Kidney (tissue), 14 donors: ENCODE measurements around the gene CNTF. TPM values are rescaled to one million over a fixed set of nuclear protein-coding genes. Genes with fewer than 3 reads are reported as not detected.

Experiments
- DNase-seq, 5 donors: peaks; one replicate each; pipeline ENCODE4 v3.0.0-alpha.2; 2013 to 2020
- FAIRE-seq: peaks from 2 replicates; lab custom pipeline; 2012; peaks lifted over from hg19 to GRCh38; lab: Jason Lieb, UNC
- H3K27ac ChIP-seq, 2 donors: one replicate each; pipeline ENCODE4 v1.7.0; 2013; ENCODE audit warnings: low read depth in 2 of 2, low read length in 2 of 2, inconsistent platforms in 1 of 2
- H3K27me3 ChIP-seq: one replicate; pipeline ENCODE4 v1.7.1; 2013; ENCODE audit warnings: low read length, inconsistent platforms; ENCODE audit not compliant: control insufficient read depth, insufficient read depth
- H3K36me3 ChIP-seq, 3 donors: one replicate each; pipeline versions ENCODE4 v1.7.0 to v1.7.1; 2013; ENCODE audit warnings: low read length in 3 of 3, control low read depth in 1 of 3, inconsistent platforms in 1 of 3; ENCODE audit not compliant: insufficient read depth in 3 of 3, control insufficient read depth in 2 of 3
- H3K4me1 ChIP-seq, 3 donors: one replicate each; pipeline versions ENCODE4 v1.7.0 to v1.7.1; 2013; ENCODE audit warnings: low read length in 3 of 3, inconsistent platforms in 1 of 3, low read depth in 1 of 3; ENCODE audit not compliant: control insufficient read depth in 2 of 3, insufficient read depth in 2 of 3
- H3K4me3 ChIP-seq, 3 donors: one replicate each; pipeline versions ENCODE4 v1.7.0 to v1.8.1; 2013; ENCODE audit warnings: low read length in 3 of 3, control low read depth in 1 of 3, inconsistent platforms in 1 of 3
- H3K9ac ChIP-seq, 3 donors: one replicate each; pipeline versions ENCODE4 v1.7.0 to v1.7.1; 2013; ENCODE audit warnings: low read length in 3 of 3, control low read depth in 1 of 3, inconsistent platforms in 1 of 3
- H3K9me3 ChIP-seq, 3 donors: one replicate each; pipeline versions ENCODE4 v1.7.0 to v1.7.1; 2013; ENCODE audit warnings: low read length in 3 of 3, control low read depth in 1 of 3, inconsistent platforms in 1 of 3; ENCODE audit not compliant: control insufficient read depth in 2 of 3, insufficient read depth in 1 of 3
- intact Hi-C: fragments of 100-400 bp; cut with DNase I; formaldehyde crosslinking; loops from one replicate; pipeline ENCODE4 v1.11.1; 2022
- polyA plus RNA-seq: library from polyadenylated mRNA; stranded (reverse); fragments of 350-450 nt; fragmentation: Illumina TruSeq; extraction: RNeasy Lipid Tissue Mini Kit (QIAGEN cat#74804); gene quantifications from one replicate; pipeline ENCODE4 v1.2.3, GENCODE V29; 2014; ENCODE audit warnings: low read depth, low replicate concordance; ENCODE audit not compliant: insufficient read depth
- total RNA-seq: library from RNA; stranded (reverse); fragmentation: NEBNext Ultra II Directional; extraction: Animal tissue kit (Norgen Biotek cat#: 25700); gene quantifications from one replicate; pipeline ENCODE4 v1.2.1, GENCODE V29; 2021
- TF ChIP-seq, protein P1 (sequence below): IDR thresholded peaks from 3 replicates; pipeline ENCODE4 v1.5.1; 2012; ENCODE audit warnings: mild to moderate bottlenecking, moderate library complexity, borderline replicate concordance; ENCODE audit not compliant: insufficient read depth; ENCODE audit errors: extremely low read depth
- donor health status: control.
- donor health status: control.
- donor health status: control.
- donor health status: control.
- donor health status: control.
- donor health status: DM: yes; HTN: yes; CAD: no.
- donor health status: Normal renal cell carcinoma (clear cell type).

Gene CNTF
- total and polyA plus RNA-seq, 2 donors from 2014 or later, result 0.41 to 1.2 TPM

DNA sequence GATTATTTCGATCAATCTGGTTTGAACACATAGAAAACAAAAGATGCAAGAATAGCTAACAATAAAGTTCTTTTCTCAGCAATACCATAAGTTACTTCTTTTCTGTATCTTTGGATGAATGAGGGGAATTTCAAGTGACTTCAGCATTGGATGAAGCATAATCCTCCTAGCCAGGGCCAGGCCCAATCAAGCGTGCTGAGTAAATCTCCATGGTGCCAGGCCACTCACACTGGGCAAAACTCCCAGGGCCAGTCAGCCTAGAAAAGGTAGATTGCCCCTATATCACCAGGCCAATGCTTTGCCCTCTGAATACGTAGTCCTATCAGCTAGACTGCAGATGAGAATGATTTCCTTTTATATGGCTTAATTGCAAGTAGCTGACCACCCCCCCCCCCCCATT is 6.0 kb downstream of the CNTF start:
- intact Hi-C loops, result no loop called here
- no peak overlapping the region for H3K4me3 ChIP-seq
- DNase-seq, result no peak
- FAIRE-seq, result no peak
- H3K4me1 ChIP-seq, result peaks cover 0 to 7% (median 2%) of the 10 kb centered on the region in 3 donors
- H3K27me3 ChIP-seq, result no peaks in the 10 kb centered on the region
- H3K9ac ChIP-seq, result no peak overlapping the region
- H3K36me3 ChIP-seq, result peaks cover 7 to 11% (median 9%) of the 10 kb centered on the region in 3 donors
- H3K9me3 ChIP-seq, result no peaks in the 10 kb centered on the region
- no peak overlapping the region for H3K27ac ChIP-seq
- TF ChIP-seq, protein P1, sequence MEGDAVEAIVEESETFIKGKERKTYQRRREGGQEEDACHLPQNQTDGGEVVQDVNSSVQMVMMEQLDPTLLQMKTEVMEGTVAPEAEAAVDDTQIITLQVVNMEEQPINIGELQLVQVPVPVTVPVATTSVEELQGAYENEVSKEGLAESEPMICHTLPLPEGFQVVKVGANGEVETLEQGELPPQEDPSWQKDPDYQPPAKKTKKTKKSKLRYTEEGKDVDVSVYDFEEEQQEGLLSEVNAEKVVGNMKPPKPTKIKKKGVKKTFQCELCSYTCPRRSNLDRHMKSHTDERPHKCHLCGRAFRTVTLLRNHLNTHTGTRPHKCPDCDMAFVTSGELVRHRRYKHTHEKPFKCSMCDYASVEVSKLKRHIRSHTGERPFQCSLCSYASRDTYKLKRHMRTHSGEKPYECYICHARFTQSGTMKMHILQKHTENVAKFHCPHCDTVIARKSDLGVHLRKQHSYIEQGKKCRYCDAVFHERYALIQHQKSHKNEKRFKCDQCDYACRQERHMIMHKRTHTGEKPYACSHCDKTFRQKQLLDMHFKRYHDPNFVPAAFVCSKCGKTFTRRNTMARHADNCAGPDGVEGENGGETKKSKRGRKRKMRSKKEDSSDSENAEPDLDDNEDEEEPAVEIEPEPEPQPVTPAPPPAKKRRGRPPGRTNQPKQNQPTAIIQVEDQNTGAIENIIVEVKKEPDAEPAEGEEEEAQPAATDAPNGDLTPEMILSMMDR, result no peak

DNA sequence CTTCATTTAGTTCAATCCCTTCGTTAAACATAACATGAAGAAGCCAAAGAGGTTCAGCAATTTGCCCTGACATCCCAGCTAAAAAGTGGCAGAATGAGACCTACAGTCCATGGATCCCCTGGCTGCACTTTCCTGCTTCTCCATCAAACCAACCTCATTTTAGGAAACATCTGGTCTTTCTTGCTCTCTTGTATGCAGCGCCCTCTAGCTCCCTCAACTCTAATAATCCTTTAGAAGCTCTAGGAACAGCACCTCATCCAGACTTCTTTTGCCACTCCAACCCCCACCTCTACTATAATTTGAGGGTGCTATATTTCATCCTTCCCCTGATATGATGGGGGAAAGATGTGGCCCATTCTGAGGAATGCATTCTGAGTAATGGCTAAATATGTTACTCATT is 7.4 kb downstream of the CNTF start:
- intact Hi-C loops, result no loop called here
- Histone ChIP-seq H3K9me3 (no peaks in the 10 kb centered on the region), H3K4me3 (no peak overlapping the region), H3K27ac (no peak overlapping the region), H3K36me3 (peaks cover 0 to 5% (median 0%) of the 10 kb centered on the region in 3 donors), H3K9ac (no peak overlapping the region), H3K4me1 (peaks cover 0 to 7% (median 2%) of the 10 kb centered on the region in 3 donors), H3K27me3 (no peaks in the 10 kb centered on the region)
- FAIRE-seq, result no peak
- peak in 1 of 5 donors; percentile 54 for DNase-seq
- TF ChIP-seq, protein P1, result peak; percentile 44

DNA sequence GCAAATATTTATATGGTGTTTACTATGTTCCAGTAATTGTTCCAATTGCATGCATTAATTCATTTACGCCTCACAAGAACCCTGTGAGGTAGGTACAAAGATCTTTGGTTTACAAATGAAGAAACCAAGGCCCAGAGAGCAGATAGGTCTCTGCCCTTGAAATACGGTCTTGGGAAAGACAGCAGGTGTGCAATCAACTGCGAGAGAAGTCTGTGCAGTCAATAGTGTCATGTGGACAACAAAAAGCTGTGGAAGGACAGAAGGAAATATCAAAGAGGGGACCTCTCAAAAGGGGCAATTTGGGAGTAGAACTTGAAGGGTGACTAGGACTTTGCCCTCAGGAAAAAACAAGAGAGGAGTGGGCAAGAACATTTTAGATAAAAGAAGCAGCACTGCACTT is 8.9 kb downstream of the CNTF start:
- FAIRE-seq, result no peak
- TF ChIP-seq, protein P1, result no peak

DNA sequence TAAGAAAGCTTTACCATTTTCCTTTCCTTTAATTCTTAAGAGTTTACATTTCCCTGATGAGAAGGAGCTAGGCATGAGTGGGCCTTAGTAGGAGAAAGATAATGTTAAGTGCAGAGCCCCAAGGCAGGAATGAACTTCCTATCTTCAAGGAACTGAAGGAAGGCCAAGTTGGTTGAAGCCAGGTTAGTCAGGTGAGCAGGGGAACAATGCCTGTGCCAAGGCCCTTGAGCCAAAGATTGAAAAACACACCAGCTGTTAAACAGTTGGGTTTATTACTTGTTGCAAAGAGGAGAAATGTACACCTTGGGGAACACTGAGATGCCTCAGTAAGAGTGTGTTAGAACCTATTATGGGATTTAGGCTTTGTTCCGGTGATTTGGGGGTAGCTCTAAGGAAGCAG is 10.0 kb downstream of the CNTF start:
- H3K27ac ChIP-seq, result no peak overlapping the region
- TF ChIP-seq, protein P1, result no peak
- FAIRE-seq, result no peak
- no peak overlapping the region for H3K4me3 ChIP-seq
- no peak for DNase-seq
- intact Hi-C loops, result no loop called here
- H3K27me3 ChIP-seq, result no peaks in the 10 kb centered on the region
- H3K9me3 ChIP-seq, result no peaks in the 10 kb centered on the region
- H3K9ac ChIP-seq, result no peak overlapping the region
- no peaks in the 10 kb centered on the region for H3K36me3 ChIP-seq
- no peaks in the 10 kb centered on the region for H3K4me1 ChIP-seq

More for the DNA sequence above, 8.9 kb downstream of the CNTF start:
- H3K27ac ChIP-seq, result no peak overlapping the region
- intact Hi-C loops, result no loop called here
- DNase-seq, result no peak
- H3K27me3 ChIP-seq, result no peaks in the 10 kb centered on the region
- H3K36me3 ChIP-seq, result no peaks in the 10 kb centered on the region
- no peak overlapping the region for H3K9ac ChIP-seq
- H3K4me1 ChIP-seq, result no peaks in the 10 kb centered on the region
- no peaks in the 10 kb centered on the region for H3K9me3 ChIP-seq
- no peak overlapping the region for H3K4me3 ChIP-seq
